B cell (primary cell): ENCODE data around the gene UQCR10. TPM values are rescaled to one million over a fixed set of nuclear protein-coding genes. Genes with fewer than 3 reads are reported as not detected.

Source experiments
- ATAC-seq: fragments of 200-7000 bp; cut with Tn5 transposase; one replicate; pipeline ENCODE4 v1.10.0; 2021; ENCODE audit warnings: low read depth, mild to moderate bottlenecking, moderate number of reproducible peaks, moderate library complexity
- CTCF ChIA-PET: fragments of 350-600 bp; sonication (Branson Sonifier 250); formaldehyde crosslinking; loops from one replicate; lab custom pipeline; 2021; ENCODE audit warnings: antibody characterized with exemption, inconsistent platforms; lab: Charles Lee
- POLR2A ChIA-PET: fragments of 350-600 bp; sonication (Branson Sonifier 250); formaldehyde crosslinking; loops from one replicate; lab custom pipeline; 2021; ENCODE audit warnings: antibody characterized with exemption; lab: Charles Lee
- DNase-seq: peaks from one replicate; pipeline ENCODE4 v3.0.0; 2013
- H2AFZ ChIP-seq: 2 replicates; pipeline ENCODE4 v1.6.1; 2012; ENCODE audit warnings: mild to moderate bottlenecking, low read depth, low read length; ENCODE audit not compliant: insufficient read depth, poor library complexity, severe bottlenecking
- H3K27ac ChIP-seq, 2 donors: 1 replicate in 1 of 2; 2 replicates in 1 of 2; pipeline ENCODE4 v1.5.1; 2012 to 2013; ENCODE audit warnings: low read length in 2 of 2, mild to moderate bottlenecking in 2 of 2, moderate library complexity in 1 of 2
- H3K27me3 ChIP-seq, 4 experiments: fragments of 200-600 bp in 1 of 4; sonication (generic) in 1 of 4; replicated peaks in 1 of 4; 1 replicate in 2 of 4; 2 replicates in 2 of 4; pipeline versions ENCODE4 v1.6.1 to v1.7.0; 2013 to 2016; ENCODE audit warnings: low read length in 3 of 4, mild to moderate bottlenecking in 2 of 4, mixed read lengths in 1 of 4, moderate library complexity in 1 of 4; ENCODE audit not compliant: insufficient read depth in 4 of 4, control insufficient read depth in 3 of 4; ENCODE audit errors: control extremely low read depth in 1 of 4
- H3K36me3 ChIP-seq, 2 experiments: replicated peaks in 1 of 2; 1 replicate in 1 of 2; 2 replicates in 1 of 2; pipeline versions ENCODE4 v1.6.1 to v1.7.1; 2013; ENCODE audit warnings: low read length in 1 of 2; ENCODE audit not compliant: insufficient read depth in 2 of 2, control insufficient read depth in 1 of 2; ENCODE audit errors: control extremely low read depth in 1 of 2, extremely low read depth in 1 of 2
- H3K4me1 ChIP-seq, 2 donors: fragments of 200-600 bp in 1 of 2; sonication (generic) in 1 of 2; 1 replicate in 1 of 2; 2 replicates in 1 of 2; pipeline versions ENCODE4 v1.5.1 to v1.6.1; 2013 to 2017; ENCODE audit warnings: low read length in 2 of 2; ENCODE audit not compliant: control insufficient read depth in 2 of 2, insufficient read depth in 2 of 2
- H3K4me2 ChIP-seq: replicated peaks from 2 replicates; pipeline ENCODE3; 2012; ENCODE audit warnings: mild to moderate bottlenecking, low read depth, low read length; ENCODE audit not compliant: poor library complexity, severe bottlenecking
- H3K4me3 ChIP-seq, 5 experiments: fragments of 200-600 bp in 1 of 5; sonication (generic) in 1 of 5; 1 replicate in 3 of 5; 2 replicates in 2 of 5; pipeline versions ENCODE4 v1.5.1 to v1.7.0; 2011 to 2016; ENCODE audit warnings: low read length in 4 of 5, mild to moderate bottlenecking in 4 of 5, low read depth in 2 of 5, control low read depth in 1 of 5, moderate library complexity in 1 of 5; ENCODE audit not compliant: insufficient read depth in 1 of 5; ENCODE audit errors: control extremely low read depth in 1 of 5, extremely low read depth in 1 of 5
- H3K79me2 ChIP-seq: fragments of 200-600 bp; sonication (generic); one replicate; pipeline ENCODE4 v1.6.0; 2016; ENCODE audit warnings: low read length; ENCODE audit not compliant: control insufficient read depth, insufficient read depth
- H3K9ac ChIP-seq: fragments of 200-600 bp; sonication (generic); 2 replicates; pipeline ENCODE4 v1.6.1; 2017; ENCODE audit warnings: mild to moderate bottlenecking, low read length, moderate library complexity
- H3K9me3 ChIP-seq, 3 donors: one replicate each; pipeline versions ENCODE4 v1.6.1 to v1.7.1; 2013; ENCODE audit warnings: low read length in 2 of 3; ENCODE audit not compliant: control insufficient read depth in 2 of 3, insufficient read depth in 1 of 3; ENCODE audit errors: control extremely low read depth in 1 of 3
- H4K20me1 ChIP-seq: 2 replicates; pipeline ENCODE4 v1.6.0; 2012; ENCODE audit warnings: mild to moderate bottlenecking, low read length; ENCODE audit not compliant: insufficient read depth, control insufficient read depth, poor library complexity, severe bottlenecking
- H3K27ac Mint-ChIP-seq: one replicate; pipeline ENCODE4 v1.8.0; 2021; ENCODE audit warnings: mixed read lengths
- H3K27me3 Mint-ChIP-seq: one replicate; pipeline ENCODE4 v1.8.0; 2021; ENCODE audit warnings: mixed read lengths
- H3K4me1 Mint-ChIP-seq: one replicate; pipeline ENCODE4 v1.8.0; 2021; ENCODE audit warnings: mixed read lengths
- H3K4me3 Mint-ChIP-seq: one replicate; pipeline ENCODE4 v1.8.0; 2021; ENCODE audit warnings: mixed read lengths
- H3K9me3 Mint-ChIP-seq: one replicate; pipeline ENCODE4 v1.8.0; 2022; ENCODE audit warnings: mixed read lengths; ENCODE audit not compliant: insufficient read depth
- EZH2 ChIP-seq: IDR thresholded peaks from 2 replicates; pipeline ENCODE4 v1.6.1; 2012; ENCODE audit warnings: borderline replicate concordance, low read depth, mild to moderate bottlenecking, moderate library complexity, low read length; ENCODE audit not compliant: insufficient read depth, poor library complexity, severe bottlenecking
- WGBS: methylation state at CpG from one replicate; pipeline ENCODE4 v1.1.5; 2013; ENCODE audit warnings: missing lambda C conversion rate; ENCODE audit not compliant: insufficient coverage; 5-methylcytosine and 5-hydroxymethylcytosine counted together
- intact Hi-C: fragments of 100-400 bp; cut with micrococcal nuclease; formaldehyde crosslinking; loops from one replicate; pipeline ENCODE4 v1.10.0; 2022
- polyA plus RNA-seq: library from polyadenylated mRNA; depleted of rRNA; stranded (reverse); fragments of >200 nt; gene quantifications from 2 replicates; pipeline ENCODE4 v1.2.3, GENCODE V29; 2012
- total RNA-seq, 2 donors: library from RNA; stranded (reverse); fragments of 120-200 nt in 1 of 2; gene quantifications; 1 replicate in 1 of 2; 2 replicates in 1 of 2; pipeline versions ENCODE4 v1.2.3 to v1.2.4, GENCODE V29; 2013 to 2022
- TF ChIP-seq, protein P1 (sequence below): fragments of 200-600 bp; IDR thresholded peaks from one replicate; pipeline ENCODE4 v1.8.0; 2022; ENCODE audit warnings: antibody characterized with exemption, mild to moderate bottlenecking

UQCR10 gene
- total and polyA plus RNA-seq, 2 donors (not counting 1 experiment from before 2014, with no cell fraction given): 41.0 to 67.6 TPM

DNA sequence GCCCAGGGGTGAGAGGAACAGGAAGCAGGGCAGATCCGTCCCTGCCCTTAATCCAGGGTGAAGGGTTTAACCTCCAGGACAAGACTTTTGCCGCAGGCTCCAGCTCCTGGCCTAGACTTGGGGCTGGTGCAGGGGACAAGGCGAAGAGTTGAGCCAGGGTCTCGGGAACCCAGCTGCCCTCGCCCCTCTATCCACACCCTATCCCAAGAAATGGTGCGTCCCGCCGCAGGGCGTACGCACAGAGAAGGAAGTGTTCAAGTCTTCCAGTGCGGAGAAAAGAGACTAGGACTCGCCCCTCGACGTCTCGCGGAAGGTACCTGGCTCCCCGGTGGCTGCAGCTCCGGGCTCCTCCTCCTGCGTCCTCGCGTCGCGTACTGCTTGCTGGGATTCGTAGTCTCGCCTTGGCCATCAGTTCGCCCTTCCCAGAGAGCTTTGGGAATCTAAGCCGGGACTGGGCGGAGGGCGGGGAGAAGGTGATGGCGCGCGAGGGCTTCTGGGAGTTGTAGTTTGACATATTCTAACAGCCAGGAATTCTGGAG, 468 bp upstream of the UQCR10 start, which contains the start of gene ZMAT5:
Gene ZMAT5, minus strand, starts transcription at position 376 of the 539 bp plus-strand sequence. CDS start 18,463 bp downstream, outside the sequence.
- Mint-ChIP-seq H3K27me3 (no peaks in the 10 kb centered on the region), H3K27ac (peak within 1 kb of the TSS; percentile 95), H3K4me1 (peaks cover 36% of the 10 kb centered on the region), H3K9me3 (no peaks in the 10 kb centered on the region), H3K4me3 (peak within 1 kb of the TSS; percentile 99)
- Histone ChIP-seq H3K27me3 (no peaks in the 10 kb centered on the region), H4K20me1 (no peaks in the 10 kb centered on the region), H3K36me3 (peaks cover 2 to 16% of the 10 kb centered on the region in 2 experiments), H3K79me2 (peaks cover 43% of the 10 kb centered on the region), H3K4me1 (peaks cover 17 to 20% of the 10 kb centered on the region in 2 donors), H3K9ac (peak within 1 kb of the TSS; percentile 77), H3K27ac (peak within 1 kb of the TSS; percentile 46 to 80), H3K4me3 (peak within 1 kb of the TSS; percentile 73 to 99 (median 87)), H3K9me3 (no peaks in the 10 kb centered on the region), H2AFZ (peak within 1 kb of the TSS; percentile 89), H3K4me2 (peak within 1 kb of the TSS; percentile 92)
- WGBS: 0% methylated on average over 31 of the region's 32 CpGs
- peak; percentile 97 for ATAC-seq
- peak; percentile 95 for DNase-seq
- CTCF ChIA-PET: interaction anchor here (1.3 kb wide), 1 partner anchor 163 kb away, joined by 3 read pairs; no protein-coding TSS in a partner anchor
- intact Hi-C loops: loop anchor here (5.0 to 10.0 kb wide), 4 partner anchors 379 to 882 kb away; partner anchors contain the start of genes AP1B1, EWSR1, RHBDD3 and ZNRF3
- no peak for TF ChIP-seq EZH2
- TF ChIP-seq, protein P1, sequence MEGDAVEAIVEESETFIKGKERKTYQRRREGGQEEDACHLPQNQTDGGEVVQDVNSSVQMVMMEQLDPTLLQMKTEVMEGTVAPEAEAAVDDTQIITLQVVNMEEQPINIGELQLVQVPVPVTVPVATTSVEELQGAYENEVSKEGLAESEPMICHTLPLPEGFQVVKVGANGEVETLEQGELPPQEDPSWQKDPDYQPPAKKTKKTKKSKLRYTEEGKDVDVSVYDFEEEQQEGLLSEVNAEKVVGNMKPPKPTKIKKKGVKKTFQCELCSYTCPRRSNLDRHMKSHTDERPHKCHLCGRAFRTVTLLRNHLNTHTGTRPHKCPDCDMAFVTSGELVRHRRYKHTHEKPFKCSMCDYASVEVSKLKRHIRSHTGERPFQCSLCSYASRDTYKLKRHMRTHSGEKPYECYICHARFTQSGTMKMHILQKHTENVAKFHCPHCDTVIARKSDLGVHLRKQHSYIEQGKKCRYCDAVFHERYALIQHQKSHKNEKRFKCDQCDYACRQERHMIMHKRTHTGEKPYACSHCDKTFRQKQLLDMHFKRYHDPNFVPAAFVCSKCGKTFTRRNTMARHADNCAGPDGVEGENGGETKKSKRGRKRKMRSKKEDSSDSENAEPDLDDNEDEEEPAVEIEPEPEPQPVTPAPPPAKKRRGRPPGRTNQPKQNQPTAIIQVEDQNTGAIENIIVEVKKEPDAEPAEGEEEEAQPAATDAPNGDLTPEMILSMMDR: no peak
- POLR2A ChIA-PET: interaction anchor here (0.7 kb wide), 1 partner anchor 71 kb away, joined by 3 read pairs; the partner anchor contains the start of gene ASCC2
